Astrocyte (in vitro differentiated cells and primary cell): ENCODE data around the gene BBS5. TPM values are rescaled to one million over a fixed set of nuclear protein-coding genes. Genes with fewer than 3 reads are reported as not detected.
A peak's percentile ranks its signal among the peaks of the same experiment; 100 is the strongest.

Experiments used
- DNase-seq: peaks from one replicate; pipeline ENCODE4 v3.0.0-alpha.2; 2010; ENCODE audit warnings: low read depth
- FAIRE-seq: peaks from 2 replicates; lab custom pipeline; 2011; peaks lifted over from hg19 to GRCh38; lab: Jason Lieb, UNC
- H2AFZ ChIP-seq: 2 replicates; pipeline ENCODE4 v1.6.0; 2012; ENCODE audit warnings: low read depth, low read length, inconsistent platforms
- H3K27ac ChIP-seq: 2 replicates; pipeline ENCODE4 v1.5.1; 2011; ENCODE audit warnings: low read depth, low read length, inconsistent platforms
- H3K27me3 ChIP-seq: 2 replicates; pipeline ENCODE4 v1.6.0; 2011; ENCODE audit warnings: low read length, inconsistent platforms; ENCODE audit not compliant: insufficient read depth
- H3K36me3 ChIP-seq: 2 replicates; pipeline ENCODE4 v1.5.1; 2011; ENCODE audit warnings: low read length, inconsistent platforms; ENCODE audit not compliant: insufficient read depth
- H3K4me1 ChIP-seq: 2 replicates; pipeline ENCODE4 v1.5.1; 2011; ENCODE audit warnings: low read length, inconsistent platforms; ENCODE audit not compliant: insufficient read depth
- H3K4me2 ChIP-seq: 2 replicates; pipeline ENCODE4 v1.6.0; 2012; ENCODE audit warnings: low read length, inconsistent platforms
- H3K4me3 ChIP-seq: 2 replicates; pipeline ENCODE4 v1.5.1; 2011; ENCODE audit warnings: low read depth, mild to moderate bottlenecking, low read length, inconsistent platforms; ENCODE audit not compliant: insufficient read depth
- H3K79me2 ChIP-seq: 2 replicates; pipeline ENCODE4 v1.6.0; 2012; ENCODE audit warnings: mild to moderate bottlenecking, low read length, inconsistent platforms; ENCODE audit not compliant: insufficient read depth
- H3K9ac ChIP-seq: 2 replicates; pipeline ENCODE4 v1.6.0; 2012; ENCODE audit warnings: mild to moderate bottlenecking, low read length, inconsistent platforms
- H3K9me3 ChIP-seq: 2 replicates; pipeline ENCODE4 v1.5.1; 2012; ENCODE audit warnings: low read depth, mild to moderate bottlenecking, low read length, inconsistent platforms; ENCODE audit not compliant: insufficient read depth
- H4K20me1 ChIP-seq: 2 replicates; pipeline ENCODE4 v1.6.0; 2012; ENCODE audit warnings: low read length, inconsistent platforms; ENCODE audit not compliant: insufficient read depth
- H3K27ac Mint-ChIP-seq: one replicate; pipeline ENCODE4 v1.8.0; 2021; ENCODE audit warnings: mild to moderate bottlenecking, mixed read lengths; ENCODE audit not compliant: unreplicated experiment
- H3K27me3 Mint-ChIP-seq: one replicate; pipeline ENCODE4 v1.8.0; 2021; ENCODE audit warnings: low read depth, mixed read lengths; ENCODE audit not compliant: unreplicated experiment
- H3K36me3 Mint-ChIP-seq: one replicate; pipeline ENCODE4 v1.8.0; 2021; ENCODE audit warnings: low read depth, mixed read lengths; ENCODE audit not compliant: unreplicated experiment
- H3K4me1 Mint-ChIP-seq: one replicate; pipeline ENCODE4 v1.8.0; 2021; ENCODE audit warnings: low read depth, mixed read lengths; ENCODE audit not compliant: unreplicated experiment
- H3K4me3 Mint-ChIP-seq: one replicate; pipeline ENCODE4 v1.8.0; 2021; ENCODE audit warnings: mild to moderate bottlenecking, moderate library complexity, mixed read lengths; ENCODE audit not compliant: unreplicated experiment
- H3K9me3 Mint-ChIP-seq: one replicate; pipeline ENCODE4 v1.8.0; 2021; ENCODE audit warnings: mild to moderate bottlenecking, mixed read lengths; ENCODE audit not compliant: unreplicated experiment
- CTCF ChIP-seq: IDR thresholded peaks from 2 replicates; pipeline ENCODE4 v1.5.1; 2011; ENCODE audit warnings: low read depth, mild to moderate bottlenecking, inconsistent platforms, low read length, moderate library complexity; ENCODE audit not compliant: insufficient read depth
- EZH2 ChIP-seq: IDR thresholded peaks from 2 replicates; pipeline ENCODE4 v1.6.1; 2012; ENCODE audit warnings: mild to moderate bottlenecking, low read length, inconsistent platforms; ENCODE audit not compliant: insufficient read depth
- total RNA-seq: library from RNA; stranded (reverse); gene quantifications from 2 replicates; pipeline ENCODE4 v1.2.1, GENCODE V29; 2021

Gene BBS5
- total RNA-seq, 1 donor from 2014 or later: 3.9 TPM

GRCh38 chr2:169486487-169486886 is 7.2 kb downstream of the BBS5 start:
- H3K9ac ChIP-seq: no peak overlapping the region
- H3K27me3 Mint-ChIP-seq: no peaks in the 10 kb centered on the region
- H3K4me1 Mint-ChIP-seq: no peaks in the 10 kb centered on the region
- no peaks in the 10 kb centered on the region for H4K20me1 ChIP-seq
- TF ChIP-seq CTCF: no peak
- TF ChIP-seq EZH2: no peak
- no peak overlapping the region for H2AFZ ChIP-seq
- H3K4me2 ChIP-seq: no peak overlapping the region
- H3K27me3 ChIP-seq: no peaks in the 10 kb centered on the region
- H3K9me3 ChIP-seq: no peaks in the 10 kb centered on the region
- DNase-seq: no peak
- H3K4me3 Mint-ChIP-seq: no peak overlapping the region
- no peaks in the 10 kb centered on the region for H3K9me3 Mint-ChIP-seq
- no peaks in the 10 kb centered on the region for H3K36me3 ChIP-seq
- H3K4me3 ChIP-seq: no peak overlapping the region
- FAIRE-seq: peak; percentile 20
- no peaks in the 10 kb centered on the region for H3K4me1 ChIP-seq
- peaks cover 7% of the 10 kb centered on the region for H3K36me3 Mint-ChIP-seq
- no peaks in the 10 kb centered on the region for H3K79me2 ChIP-seq
- no peak overlapping the region for H3K27ac Mint-ChIP-seq
- H3K27ac ChIP-seq: no peak overlapping the region

- H3K79me2 ChIP-seq: no peaks in the 10 kb centered on the region
- H3K27ac ChIP-seq: no peak overlapping the region
- H3K4me3 Mint-ChIP-seq: no peak overlapping the region
- no peaks in the 10 kb centered on the region for H3K4me1 ChIP-seq
- no peaks in the 10 kb centered on the region for H3K9me3 Mint-ChIP-seq
- DNase-seq: no peak
- no peak overlapping the region for H2AFZ ChIP-seq
- no peaks in the 10 kb centered on the region for H3K4me1 Mint-ChIP-seq
- H3K36me3 Mint-ChIP-seq: peaks cover 4% of the 10 kb centered on the region
- no peaks in the 10 kb centered on the region for H3K9me3 ChIP-seq
- H3K9ac ChIP-seq: no peak overlapping the region
- no peak overlapping the region for H3K27ac Mint-ChIP-seq
- no peak overlapping the region for H3K4me2 ChIP-seq
- TF ChIP-seq EZH2 (no peak), CTCF (no peak)
- no peaks in the 10 kb centered on the region for H4K20me1 ChIP-seq
- no peak overlapping the region for H3K4me3 ChIP-seq
- FAIRE-seq: peak; percentile 55
- H3K36me3 ChIP-seq: peaks cover 4% of the 10 kb centered on the region
- H3K27me3 Mint-ChIP-seq: no peaks in the 10 kb centered on the region
- H3K27me3 ChIP-seq: no peaks in the 10 kb centered on the region
Observed at GRCh38 chr2:169490834-169491233, 11.5 kb downstream of the BBS5 start.

GRCh38 chr2:169491378-169491777 is 12.1 kb downstream of the BBS5 start:
- Mint-ChIP-seq H3K4me1 (no peaks in the 10 kb centered on the region), H3K27ac (no peak overlapping the region), H3K4me3 (no peak overlapping the region), H3K36me3 (peaks cover 4% of the 10 kb centered on the region), H3K27me3 (no peaks in the 10 kb centered on the region), H3K9me3 (no peaks in the 10 kb centered on the region)
- TF ChIP-seq CTCF (no peak), EZH2 (no peak)
- no peaks in the 10 kb centered on the region for H3K27me3 ChIP-seq
- no peak overlapping the region for H3K4me2 ChIP-seq
- FAIRE-seq (no peak), DNase-seq (no peak)
- no peak overlapping the region for H3K27ac ChIP-seq
- peaks cover 4% of the 10 kb centered on the region for H3K36me3 ChIP-seq
- no peak overlapping the region for H3K4me3 ChIP-seq
- H3K79me2 ChIP-seq: no peaks in the 10 kb centered on the region
- H3K9me3 ChIP-seq: no peaks in the 10 kb centered on the region
- no peak overlapping the region for H2AFZ ChIP-seq
- no peaks in the 10 kb centered on the region for H3K4me1 ChIP-seq
- no peaks in the 10 kb centered on the region for H4K20me1 ChIP-seq
- H3K9ac ChIP-seq: no peak overlapping the region
